IMR-90 (cell line): ENCODE results near the gene UBL3. TPM values are rescaled to one million over a fixed set of nuclear protein-coding genes. Genes with fewer than 3 reads are reported as not detected.

Experiments
- ATAC-seq: fragments of 200-7000 bp; cut with Tn5 transposase; 2 replicates; pipeline ENCODE4 v1.9.1; 2020; ENCODE audit warnings: low read depth, mild to moderate bottlenecking, moderate library complexity
- BruUV-seq: library from RNA; stranded (reverse); fragments of 400-500 nt; replicated peaks from 2 replicates; lab custom pipeline; 2021; lab: Mats Ljungman, UMichigan
- CTCF ChIA-PET: fragments of 300-600 bp; formaldehyde crosslinking; extraction: SDS; loops from one replicate; lab custom pipeline; 2021; ENCODE audit warnings: antibody characterized with exemption; lab: Yijun Ruan, JAX
- POLR2A ChIA-PET: fragments of 300-600 bp; sonication (Branson Sonifier 250); formaldehyde crosslinking; loops from one replicate; lab custom pipeline; 2022; ENCODE audit warnings: antibody characterized with exemption; ENCODE audit not compliant: unreplicated experiment; lab: Charles Lee
- DNase-seq: peaks from one replicate; pipeline ENCODE4 v3.0.0; 2013
- H2AFZ ChIP-seq: replicated peaks from 2 replicates; pipeline ENCODE3; 2013; ENCODE audit warnings: low read length, mild to moderate bottlenecking; ENCODE audit not compliant: poor library complexity
- H2AK5ac ChIP-seq: 2 replicates; pipeline ENCODE4 v1.6.1; 2013; ENCODE audit warnings: low read depth, low read length, inconsistent platforms
- H2AK9ac ChIP-seq: replicated peaks from 2 replicates; pipeline ENCODE3; 2013; ENCODE audit warnings: mild to moderate bottlenecking, low read depth, low read length, moderate library complexity; ENCODE audit not compliant: poor library complexity
- H2BK120ac ChIP-seq: 2 replicates; pipeline ENCODE4 v1.6.1; 2013; ENCODE audit warnings: low read depth, low read length, inconsistent platforms
- H2BK15ac ChIP-seq: 3 replicates; pipeline ENCODE4 v1.6.1; 2013; ENCODE audit warnings: low read depth, low read length, inconsistent platforms
- H2BK20ac ChIP-seq: 2 replicates; pipeline ENCODE4 v1.6.1; 2013; ENCODE audit warnings: low read depth, mild to moderate bottlenecking, inconsistent platforms, low read length, moderate library complexity
- H2BK5ac ChIP-seq: 2 replicates; pipeline ENCODE4 v1.6.1; 2013; ENCODE audit warnings: mild to moderate bottlenecking, low read depth, low read length, inconsistent platforms; ENCODE audit not compliant: poor library complexity, severe bottlenecking
- H3K14ac ChIP-seq: replicated peaks from 2 replicates; pipeline ENCODE4 v1.6.1; 2013; ENCODE audit warnings: low read depth, low read length, inconsistent platforms
- H3K18ac ChIP-seq: 2 replicates; pipeline ENCODE4 v1.6.1; 2013; ENCODE audit warnings: low read depth, low read length, control low read depth
- H3K23ac ChIP-seq: 2 replicates; pipeline ENCODE4 v1.6.1; 2013; ENCODE audit warnings: low read depth, low read length, inconsistent platforms
- H3K27ac ChIP-seq: 2 replicates; pipeline ENCODE4 v1.5.1; 2013; ENCODE audit warnings: mild to moderate bottlenecking, control low read depth, low read length; ENCODE audit not compliant: insufficient read depth
- H3K27me3 ChIP-seq: 2 replicates; pipeline ENCODE4 v1.6.1; 2013; ENCODE audit warnings: low read length; ENCODE audit not compliant: control insufficient read depth, insufficient read depth
- H3K36me3 ChIP-seq: 2 replicates; pipeline ENCODE4 v1.6.1; 2013; ENCODE audit warnings: low read length, mixed read lengths; ENCODE audit not compliant: control insufficient read depth, insufficient read depth
- H3K4ac ChIP-seq: 2 replicates; pipeline ENCODE4 v1.6.1; 2013; ENCODE audit warnings: low read depth, low read length, inconsistent platforms
- H3K4me1 ChIP-seq: 2 replicates; pipeline ENCODE4 v1.6.1; 2013; ENCODE audit warnings: low read length, mixed read lengths; ENCODE audit not compliant: control insufficient read depth, insufficient read depth
- H3K4me2 ChIP-seq: 2 replicates; pipeline ENCODE4 v1.6.1; 2013; ENCODE audit warnings: low read depth, mild to moderate bottlenecking, control low read depth, low read length, moderate library complexity
- H3K4me3 ChIP-seq: 2 replicates; pipeline ENCODE4 v1.5.1; 2013; ENCODE audit warnings: low read depth, mild to moderate bottlenecking, control low read depth, low read length, moderate library complexity; ENCODE audit not compliant: insufficient read depth
- H3K56ac ChIP-seq: 2 replicates; pipeline ENCODE4 v1.6.1; 2013; ENCODE audit warnings: low read length, inconsistent platforms; ENCODE audit not compliant: insufficient read depth; ENCODE audit errors: extremely low read depth
- H3K79me1 ChIP-seq, 2 experiments: 2 replicates each; pipeline ENCODE4 v1.6.1; 2013; ENCODE audit warnings: low read length in 2 of 2, inconsistent platforms in 1 of 2, low read depth in 1 of 2
- H3K9ac ChIP-seq: 2 replicates; pipeline ENCODE4 v1.6.1; 2013; ENCODE audit warnings: low read depth, low read length, control low read depth
- H3K9me1 ChIP-seq: 2 replicates; pipeline ENCODE4 v1.6.1; 2013; ENCODE audit warnings: low read length, inconsistent platforms; ENCODE audit not compliant: insufficient read depth
- H3K9me3 ChIP-seq: 2 replicates; pipeline ENCODE4 v1.6.1; 2013; ENCODE audit warnings: low read length; ENCODE audit not compliant: control insufficient read depth, insufficient read depth
- H4K20me1 ChIP-seq: 2 replicates; pipeline ENCODE4 v1.6.1; 2013; ENCODE audit warnings: low read length, inconsistent platforms; ENCODE audit not compliant: insufficient read depth
- H4K5ac ChIP-seq: 2 replicates; pipeline ENCODE4 v1.6.1; 2013; ENCODE audit warnings: mild to moderate bottlenecking, low read depth, low read length, control low read depth
- H4K8ac ChIP-seq, 2 experiments: 2 replicates each; pipeline ENCODE4 v1.6.1; 2013; ENCODE audit warnings: low read depth in 2 of 2, low read length in 2 of 2, control low read depth in 1 of 2, inconsistent platforms in 1 of 2
- H4K91ac ChIP-seq: 2 replicates; pipeline ENCODE4 v1.6.1; 2013; ENCODE audit warnings: low read depth, low read length, inconsistent platforms; ENCODE audit not compliant: insufficient read depth
- BHLHE40 ChIP-seq: fragments of 150-350 bp; IDR thresholded peaks from 2 replicates; pipeline ENCODE4 v1.6.1; 2016; ENCODE audit warnings: mild to moderate bottlenecking, low read depth, low read length
- CEBPB ChIP-seq: IDR thresholded peaks from 2 replicates; pipeline ENCODE4 v1.6.1; 2012; ENCODE audit warnings: low read depth, low read length, improper control_type of control experiment
- FOS ChIP-seq: fragments of 150-350 bp; IDR thresholded peaks from 2 replicates; pipeline ENCODE4 v1.6.1; 2016; ENCODE audit warnings: low read depth, low read length
- MAFK ChIP-seq: IDR thresholded peaks from 2 replicates; pipeline ENCODE4 v1.6.1; 2012; ENCODE audit warnings: low read depth, low read length, improper control_type of control experiment
- MXI1 ChIP-seq: IDR thresholded peaks from 2 replicates; pipeline ENCODE4 v1.6.1; 2012; ENCODE audit warnings: low read depth, mild to moderate bottlenecking, low read length, moderate library complexity, borderline replicate concordance
- NFE2L2 ChIP-seq: fragments of 150-350 bp; IDR thresholded peaks from 2 replicates; pipeline ENCODE4 v1.6.1; 2016; ENCODE audit warnings: low read depth, mild to moderate bottlenecking, low read length
- POLR2A ChIP-seq: IDR thresholded peaks from 2 replicates; pipeline ENCODE4 v1.6.1; 2012; ENCODE audit warnings: mild to moderate bottlenecking, low read depth, low read length
- RAD21 ChIP-seq: IDR thresholded peaks from 2 replicates; pipeline ENCODE4 v1.6.1; 2012; ENCODE audit warnings: low read length, improper control_type of control experiment
- RCOR1 ChIP-seq: IDR thresholded peaks from 2 replicates; pipeline ENCODE4 v1.6.1; 2012; ENCODE audit warnings: mild to moderate bottlenecking, low read length, improper control_type of control experiment; ENCODE audit not compliant: insufficient replicate concordance
- RFX5 ChIP-seq: IDR thresholded peaks from 2 replicates; pipeline ENCODE4 v1.8.0; 2012; ENCODE audit warnings: low read depth, mild to moderate bottlenecking, low read length, moderate library complexity
- SMC3 ChIP-seq: fragments of 150-350 bp; IDR thresholded peaks from 2 replicates; pipeline ENCODE4 v1.6.1; 2016; ENCODE audit warnings: low read depth, mild to moderate bottlenecking, antibody characterized with exemption, low read length, moderate library complexity
- WGBS, 2 experiments: methylation state at CpG; one replicate each; pipeline versions ENCODE4 v1.1.5 to v1.1.7; 2013; ENCODE audit warnings: missing lambda C conversion rate in 2 of 2; ENCODE audit not compliant: insufficient read length in 1 of 2; ENCODE audit errors: extremely low coverage in 2 of 2; 5-methylcytosine and 5-hydroxymethylcytosine counted together
- dilution Hi-C: fragments of 300-500 bp; cut with HindIII; formaldehyde crosslinking; loops from one replicate; pipeline ENCODE4 v1.14.3; 2018; ENCODE audit warnings: low sequenced_read_pairs; ENCODE audit not compliant: unreplicated experiment
- in situ Hi-C: fragments of 300-500 bp; cut with MboI; formaldehyde crosslinking; loops from 3 replicates; pipeline ENCODE4 v1.14.3; 2019; ENCODE audit warnings: low sequenced_read_pairs, inconsistent platforms, mixed read lengths
- intact Hi-C: fragments of 100-400 bp; cut with micrococcal nuclease; formaldehyde crosslinking; loops from 2 replicates; pipeline ENCODE4 v1.10.0; 2022
- polyA plus RNA-seq, 3 experiments: library from polyadenylated mRNA; depleted of rRNA; stranded (reverse); fragments of >200 nt; gene quantifications; 2 replicates each; pipeline ENCODE4 v1.2.3, GENCODE V29; 2012; ENCODE audit warnings: low replicate concordance in 1 of 3
- total RNA-seq: library from RNA; depleted of rRNA; stranded (reverse); fragments of >200 nt; gene quantifications from 2 replicates; pipeline ENCODE4 v1.2.3, GENCODE V29; 2012
- TF ChIP-seq, protein P1 (sequence below): fragments of 150-350 bp; IDR thresholded peaks from 2 replicates; pipeline ENCODE4 v1.6.1; 2016; ENCODE audit warnings: low read depth, mild to moderate bottlenecking, low read length, moderate library complexity, borderline replicate concordance
- TF ChIP-seq, protein P2 (sequence below): fragments of 150-350 bp; IDR thresholded peaks from 2 replicates; pipeline ENCODE4 v1.6.1; 2017; ENCODE audit warnings: mild to moderate bottlenecking, antibody characterized with exemption, low read length, low read depth
- TF ChIP-seq, protein P3 (sequence below): conservative IDR thresholded peaks from 2 replicates; pipeline ENCODE4 v1.5.1; 2012; ENCODE audit warnings: mild to moderate bottlenecking, low read depth, low read length, improper control_type of control experiment

UBL3 gene
- total and polyA plus RNA-seq, 2 of the 4 experiments (the other 2 are of a cell fraction) = 16.0 to 19.9 TPM

DNA sequence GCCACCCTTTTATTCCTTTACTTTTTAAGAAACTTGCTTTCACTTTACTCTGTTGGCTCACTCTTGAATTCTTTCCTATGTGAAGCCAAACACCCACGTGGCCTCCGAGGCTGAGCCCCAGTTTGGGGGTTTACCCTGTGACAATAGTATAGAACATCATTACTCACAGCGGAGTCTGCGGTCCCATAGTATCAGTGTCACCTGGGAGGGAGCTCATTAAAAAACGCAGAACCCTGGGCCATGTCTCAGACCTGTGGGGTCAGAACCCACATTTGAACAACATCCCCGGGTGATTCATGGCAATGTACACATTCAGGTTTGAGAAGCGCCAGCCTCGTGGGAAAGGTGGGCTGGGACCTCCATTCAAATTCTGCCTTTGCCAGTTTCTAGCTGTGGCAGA lies 36.0 kb upstream of the UBL3 start:
- no TSS peak for BruUV-seq
- WGBS, 2 experiments = 60% methylated on average over 1 of the region's 8 CpGs; no CpG with 5 or more reads in 1 of the 2 experiments
- intact Hi-C loops = no loop called here

More for the DNA sequence above, 36.0 kb upstream of the UBL3 start:
- TF ChIP-seq, protein P1, sequence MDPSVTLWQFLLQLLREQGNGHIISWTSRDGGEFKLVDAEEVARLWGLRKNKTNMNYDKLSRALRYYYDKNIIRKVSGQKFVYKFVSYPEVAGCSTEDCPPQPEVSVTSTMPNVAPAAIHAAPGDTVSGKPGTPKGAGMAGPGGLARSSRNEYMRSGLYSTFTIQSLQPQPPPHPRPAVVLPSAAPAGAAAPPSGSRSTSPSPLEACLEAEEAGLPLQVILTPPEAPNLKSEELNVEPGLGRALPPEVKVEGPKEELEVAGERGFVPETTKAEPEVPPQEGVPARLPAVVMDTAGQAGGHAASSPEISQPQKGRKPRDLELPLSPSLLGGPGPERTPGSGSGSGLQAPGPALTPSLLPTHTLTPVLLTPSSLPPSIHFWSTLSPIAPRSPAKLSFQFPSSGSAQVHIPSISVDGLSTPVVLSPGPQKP = no peak
- TF ChIP-seq FOS (no peak), SMC3 (no peak), NFE2L2 (no peak), MXI1 (no peak), CEBPB (no peak), RAD21 (no peak), RFX5 (no peak), RCOR1 (no peak), POLR2A (no peak), MAFK (no peak), BHLHE40 (no peak)
- TF ChIP-seq, protein P2, sequence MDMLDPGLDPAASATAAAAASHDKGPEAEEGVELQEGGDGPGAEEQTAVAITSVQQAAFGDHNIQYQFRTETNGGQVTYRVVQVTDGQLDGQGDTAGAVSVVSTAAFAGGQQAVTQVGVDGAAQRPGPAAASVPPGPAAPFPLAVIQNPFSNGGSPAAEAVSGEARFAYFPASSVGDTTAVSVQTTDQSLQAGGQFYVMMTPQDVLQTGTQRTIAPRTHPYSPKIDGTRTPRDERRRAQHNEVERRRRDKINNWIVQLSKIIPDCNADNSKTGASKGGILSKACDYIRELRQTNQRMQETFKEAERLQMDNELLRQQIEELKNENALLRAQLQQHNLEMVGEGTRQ = no peak
- TF ChIP-seq, protein P3, sequence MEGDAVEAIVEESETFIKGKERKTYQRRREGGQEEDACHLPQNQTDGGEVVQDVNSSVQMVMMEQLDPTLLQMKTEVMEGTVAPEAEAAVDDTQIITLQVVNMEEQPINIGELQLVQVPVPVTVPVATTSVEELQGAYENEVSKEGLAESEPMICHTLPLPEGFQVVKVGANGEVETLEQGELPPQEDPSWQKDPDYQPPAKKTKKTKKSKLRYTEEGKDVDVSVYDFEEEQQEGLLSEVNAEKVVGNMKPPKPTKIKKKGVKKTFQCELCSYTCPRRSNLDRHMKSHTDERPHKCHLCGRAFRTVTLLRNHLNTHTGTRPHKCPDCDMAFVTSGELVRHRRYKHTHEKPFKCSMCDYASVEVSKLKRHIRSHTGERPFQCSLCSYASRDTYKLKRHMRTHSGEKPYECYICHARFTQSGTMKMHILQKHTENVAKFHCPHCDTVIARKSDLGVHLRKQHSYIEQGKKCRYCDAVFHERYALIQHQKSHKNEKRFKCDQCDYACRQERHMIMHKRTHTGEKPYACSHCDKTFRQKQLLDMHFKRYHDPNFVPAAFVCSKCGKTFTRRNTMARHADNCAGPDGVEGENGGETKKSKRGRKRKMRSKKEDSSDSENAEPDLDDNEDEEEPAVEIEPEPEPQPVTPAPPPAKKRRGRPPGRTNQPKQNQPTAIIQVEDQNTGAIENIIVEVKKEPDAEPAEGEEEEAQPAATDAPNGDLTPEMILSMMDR = no peak
- Histone ChIP-seq H4K5ac (no peak overlapping the region), H2BK20ac (no peak overlapping the region), H3K36me3 (no peaks in the 10 kb centered on the region), H3K9me3 (no peaks in the 10 kb centered on the region), H3K23ac (no peak overlapping the region), H2AK5ac (no peak overlapping the region), H3K14ac (no peak overlapping the region), H3K4me2 (no peak overlapping the region), H2BK120ac (no peak overlapping the region), H3K27ac (no peak overlapping the region), H2BK5ac (no peak overlapping the region), H3K4me3 (no peak overlapping the region), H3K79me1 (no peaks in the 10 kb centered on the region), H4K20me1 (no peaks in the 10 kb centered on the region), H3K18ac (no peak overlapping the region), H2BK15ac (no peak overlapping the region), H4K8ac (no peak overlapping the region), H2AK9ac (no peak overlapping the region), H3K9me1 (no peaks in the 10 kb centered on the region; the same call in 1 of the 2 replicates), H3K56ac (no peak overlapping the region), H4K91ac (no peak overlapping the region), H3K27me3 (no peaks in the 10 kb centered on the region), H3K9ac (no peak overlapping the region), H2AFZ (no peak overlapping the region), H3K4me1 (peaks cover 3% of the 10 kb centered on the region; the same call in 1 of the 2 replicates), H3K4ac (no peak overlapping the region)
- no peak for ATAC-seq
- dilution Hi-C loops (no loop called here), in situ Hi-C loops (no loop called here)
- CTCF ChIA-PET = no interaction called here
- no peak for DNase-seq
- POLR2A ChIA-PET = interaction anchor here (0.7 kb wide), 1 partner anchor 15 kb away, joined by 3 read pairs; no protein-coding TSS in a partner anchor
